ENCODE measurements around the gene APBA3. TPM values are rescaled to one million over a fixed set of nuclear protein-coding genes. Genes with fewer than 3 reads are reported as not detected.

Gene APBA3, protein sequence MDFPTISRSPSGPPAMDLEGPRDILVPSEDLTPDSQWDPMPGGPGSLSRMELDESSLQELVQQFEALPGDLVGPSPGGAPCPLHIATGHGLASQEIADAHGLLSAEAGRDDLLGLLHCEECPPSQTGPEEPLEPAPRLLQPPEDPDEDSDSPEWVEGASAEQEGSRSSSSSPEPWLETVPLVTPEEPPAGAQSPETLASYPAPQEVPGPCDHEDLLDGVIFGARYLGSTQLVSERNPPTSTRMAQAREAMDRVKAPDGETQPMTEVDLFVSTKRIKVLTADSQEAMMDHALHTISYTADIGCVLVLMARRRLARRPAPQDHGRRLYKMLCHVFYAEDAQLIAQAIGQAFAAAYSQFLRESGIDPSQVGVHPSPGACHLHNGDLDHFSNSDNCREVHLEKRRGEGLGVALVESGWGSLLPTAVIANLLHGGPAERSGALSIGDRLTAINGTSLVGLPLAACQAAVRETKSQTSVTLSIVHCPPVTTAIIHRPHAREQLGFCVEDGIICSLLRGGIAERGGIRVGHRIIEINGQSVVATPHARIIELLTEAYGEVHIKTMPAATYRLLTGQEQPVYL
- 23.3 and 35.0 TPM in 2 replicates for total RNA-seq
- polyA plus RNA-seq (2012): 19.2 TPM

DNA sequence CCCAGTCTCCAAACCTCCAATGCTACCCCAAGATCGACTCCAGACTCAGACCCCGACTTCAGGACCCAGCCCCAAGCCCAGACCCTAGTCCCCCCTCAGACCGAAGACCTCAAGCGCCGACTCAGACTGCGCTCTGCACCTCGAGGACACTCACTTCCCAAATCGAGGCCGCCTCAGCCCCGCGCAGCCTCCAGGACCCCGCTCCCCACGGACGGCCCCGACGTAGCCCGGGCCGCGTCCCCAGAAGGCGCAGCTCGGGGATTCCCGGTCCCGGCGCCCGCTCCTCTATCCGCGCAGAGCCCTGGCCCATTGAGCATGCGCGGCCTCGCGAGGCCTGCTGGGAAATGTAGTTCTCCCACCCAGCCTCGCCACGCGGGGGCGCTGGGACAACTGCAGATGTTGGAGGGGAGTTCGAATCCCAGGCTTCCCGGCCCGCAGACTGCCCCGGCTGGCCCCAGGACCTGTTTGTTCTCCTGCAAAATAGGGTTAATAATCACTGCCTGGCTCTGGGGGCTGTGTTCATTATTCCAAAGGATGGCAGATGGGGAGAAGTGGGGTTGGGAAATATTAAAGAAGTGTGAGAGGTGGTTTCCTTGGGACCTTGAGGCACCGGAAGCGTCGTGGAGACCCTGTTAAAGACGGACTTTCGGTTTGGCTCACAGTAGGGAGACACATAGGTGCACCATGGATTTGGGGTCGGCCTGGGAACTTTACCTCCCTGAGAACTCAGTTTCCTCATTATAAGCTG, at the start of gene APBA3:
TSS of gene APBA3 (minus strand) at position 311 of the 748 bp plus-strand sequence. CDS start 1,428 bp downstream, outside the sequence.
- DNase-seq (ENCODE audit: low read depth): peak; percentile 93

DNA sequence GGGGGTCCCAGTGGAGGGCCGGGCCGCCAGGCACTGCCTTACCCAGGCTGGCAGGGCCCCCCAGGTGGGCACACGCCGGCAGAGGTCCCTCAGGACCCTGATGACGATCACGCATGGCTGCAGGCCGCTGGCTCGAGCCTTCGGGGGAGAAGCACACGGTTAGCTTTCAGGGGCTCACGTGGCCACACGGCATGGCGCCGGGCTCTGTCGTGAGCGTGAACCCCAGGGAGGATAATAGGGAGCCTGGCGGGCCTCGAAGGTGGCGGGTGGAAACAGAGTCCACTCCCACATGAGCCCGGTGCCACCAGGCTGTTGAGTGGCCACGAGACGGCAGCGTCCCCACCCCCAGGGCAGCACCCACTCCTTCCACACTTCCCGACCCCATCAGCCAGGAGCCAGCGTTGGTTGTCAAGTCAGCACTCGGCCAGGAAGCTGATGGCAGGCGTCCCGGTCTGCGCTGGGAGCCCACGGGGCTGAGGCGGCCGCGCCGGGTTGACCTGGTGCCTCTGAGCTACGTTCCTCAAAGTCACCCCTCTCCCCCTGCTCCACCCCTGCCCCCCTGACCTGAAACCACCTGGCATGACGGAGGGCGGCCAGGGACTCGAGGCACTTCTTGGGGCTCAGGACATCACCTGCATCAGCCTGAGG, 49.3 kb upstream of the APBA3 start:
- no peak for DNase-seq (ENCODE audit: low read depth)

DNA sequence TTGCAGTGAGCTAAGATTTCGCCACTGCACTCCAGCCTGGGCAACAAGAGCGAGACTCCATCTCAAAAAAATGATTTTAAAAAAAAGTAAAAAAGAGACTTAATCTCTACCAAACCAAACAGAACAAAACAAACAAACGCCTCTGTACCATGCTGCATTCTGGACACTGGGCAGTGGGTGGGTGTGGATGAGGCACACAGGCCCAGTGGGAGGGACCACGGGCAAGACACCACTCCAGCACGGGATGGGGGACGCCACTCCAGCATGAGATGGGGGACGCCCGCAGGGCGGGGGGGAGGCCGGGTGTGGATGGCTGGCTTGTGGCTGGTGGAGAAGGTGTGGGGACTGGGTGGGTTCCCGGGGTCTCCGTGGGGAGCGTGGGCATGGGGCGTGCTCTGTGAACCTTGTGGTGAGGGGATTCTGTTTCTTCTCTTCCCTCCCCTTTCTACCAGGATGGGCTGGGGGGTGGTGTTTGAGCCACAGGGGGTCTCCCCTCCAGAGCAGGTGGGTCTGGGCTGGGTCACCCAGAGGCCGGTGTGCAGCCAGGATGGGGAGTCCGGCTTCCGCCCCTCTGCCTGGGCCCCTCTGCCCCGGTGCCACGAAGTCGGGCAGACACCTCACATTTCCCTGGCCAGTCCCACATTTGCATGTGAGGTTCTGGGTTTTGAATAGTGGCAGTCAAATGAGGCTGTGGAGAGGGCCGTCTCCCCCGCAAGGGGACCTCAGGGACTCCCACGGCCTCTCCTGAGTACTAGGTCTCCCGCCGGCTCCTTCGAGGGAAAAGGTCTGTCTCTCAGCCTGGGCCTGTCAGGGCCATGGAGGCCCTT, 48.6 kb upstream of the APBA3 start:
- no peak for DNase-seq (ENCODE audit: low read depth)

DNA sequence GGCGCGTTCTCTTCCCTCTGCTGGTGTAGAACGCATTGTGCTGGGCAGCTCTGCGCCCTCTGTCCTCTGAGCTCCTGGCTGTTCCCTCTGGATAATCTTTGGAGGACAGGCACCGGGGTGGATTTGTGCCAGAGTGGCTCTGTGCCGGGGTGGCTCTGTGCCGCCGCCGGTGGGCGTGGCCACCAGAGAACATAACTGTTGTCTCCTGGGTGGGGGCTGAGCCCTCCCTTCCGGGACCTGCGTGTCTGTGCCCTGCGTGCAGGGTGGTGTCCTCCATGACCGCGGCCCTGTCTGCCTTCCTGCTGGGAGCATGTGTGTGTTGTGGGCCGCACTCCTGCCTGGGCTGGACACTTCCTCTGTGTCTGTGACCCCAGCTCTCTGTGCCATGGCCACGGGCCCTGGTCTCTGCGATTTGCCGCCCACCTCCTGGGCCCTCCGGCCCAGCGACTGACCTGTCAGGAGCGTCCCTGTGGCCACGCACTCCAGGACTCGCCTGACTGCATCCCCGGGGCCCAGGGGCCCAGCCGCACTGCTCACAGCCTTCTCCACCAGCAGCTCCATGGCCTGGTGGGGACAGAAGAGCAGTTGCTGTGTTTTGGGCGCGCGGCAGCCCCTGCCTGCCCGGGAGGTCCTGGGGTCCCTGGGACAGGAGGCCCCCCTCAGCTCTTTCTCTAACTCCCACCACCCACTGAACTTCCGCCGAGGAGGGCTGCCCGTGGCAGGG, 47.1 kb upstream of the APBA3 start:
- DNase-seq (ENCODE audit: low read depth): no peak

DNA sequence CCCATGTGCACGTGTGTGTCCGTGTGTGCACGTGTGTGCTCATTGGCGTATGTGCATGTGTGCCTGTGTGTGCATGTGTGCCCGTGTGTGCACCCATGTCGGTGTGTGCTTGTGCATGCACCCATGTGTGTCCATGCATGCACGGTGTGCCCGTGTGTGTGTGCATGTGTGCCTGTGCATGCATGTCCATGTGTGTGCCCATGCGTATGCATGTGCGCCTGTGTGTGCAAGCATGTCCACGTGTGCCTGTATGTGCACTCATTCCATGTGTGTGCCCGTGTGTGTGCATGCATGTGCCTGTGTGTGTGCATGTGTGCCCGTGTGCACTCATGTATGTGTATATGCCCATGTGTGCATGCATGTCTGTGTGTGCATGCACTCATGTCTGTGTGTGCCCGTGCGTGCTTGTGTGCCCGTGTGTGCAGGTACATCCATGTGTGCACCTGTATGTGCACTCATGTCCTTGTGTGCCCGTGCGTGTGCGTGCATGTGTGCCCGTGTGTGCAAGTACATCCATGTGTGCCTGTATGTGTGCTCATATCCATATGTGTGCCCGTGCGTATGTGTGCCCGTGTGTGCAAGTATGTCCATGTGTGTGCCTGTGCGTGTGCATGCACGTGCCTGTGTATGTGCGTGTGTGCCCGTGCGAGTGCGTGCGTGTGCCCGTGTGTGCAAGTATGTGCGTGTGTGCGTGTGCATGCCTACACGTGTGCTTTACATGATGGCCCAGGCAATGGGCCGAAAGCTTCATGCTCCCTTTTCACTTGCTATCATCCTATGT, 46.3 kb upstream of the APBA3 start:
- DNase-seq (ENCODE audit: low read depth): no peak

DNA sequence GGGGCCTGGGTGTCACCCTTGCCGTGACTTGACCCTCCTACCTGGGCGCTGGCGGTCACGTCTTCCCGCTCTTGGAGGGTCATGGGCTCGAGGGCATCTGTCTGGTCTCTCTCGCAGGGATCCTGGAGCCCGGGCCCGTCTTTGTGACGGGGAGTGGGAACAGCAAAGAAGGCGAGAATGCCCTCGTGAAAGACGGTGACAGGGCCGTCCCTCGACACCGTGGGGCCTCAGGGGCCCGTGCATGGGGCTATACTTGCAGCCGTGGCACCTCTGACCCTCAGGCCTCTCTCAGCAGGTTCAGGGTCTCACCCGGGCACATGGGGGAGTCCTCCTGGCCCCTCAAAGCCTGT, 45.6 kb upstream of the APBA3 start:
- DNase-seq (ENCODE audit: low read depth): no peak

DNA sequence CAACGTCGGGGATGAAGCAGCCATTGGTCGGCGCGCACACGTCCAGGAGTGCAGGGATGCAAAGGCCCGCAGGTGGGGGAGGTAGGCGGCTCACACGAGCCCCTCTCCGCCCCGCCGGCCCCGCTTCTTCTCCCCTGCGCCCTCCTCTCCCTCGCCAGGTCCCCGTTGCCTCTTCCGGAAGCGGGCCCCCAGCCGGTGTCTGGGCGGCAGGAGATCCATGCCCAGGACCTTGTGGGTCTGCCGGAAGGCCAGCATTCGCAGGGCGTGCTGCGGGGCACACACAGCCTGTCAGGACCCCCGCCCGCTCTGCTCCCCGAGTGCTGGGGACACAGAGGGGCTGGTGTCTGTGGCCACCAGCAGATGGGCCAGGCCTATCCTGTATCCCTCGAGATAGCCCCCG, 44.4 kb upstream of the APBA3 start:
- no peak for DNase-seq (ENCODE audit: low read depth)

DNA sequence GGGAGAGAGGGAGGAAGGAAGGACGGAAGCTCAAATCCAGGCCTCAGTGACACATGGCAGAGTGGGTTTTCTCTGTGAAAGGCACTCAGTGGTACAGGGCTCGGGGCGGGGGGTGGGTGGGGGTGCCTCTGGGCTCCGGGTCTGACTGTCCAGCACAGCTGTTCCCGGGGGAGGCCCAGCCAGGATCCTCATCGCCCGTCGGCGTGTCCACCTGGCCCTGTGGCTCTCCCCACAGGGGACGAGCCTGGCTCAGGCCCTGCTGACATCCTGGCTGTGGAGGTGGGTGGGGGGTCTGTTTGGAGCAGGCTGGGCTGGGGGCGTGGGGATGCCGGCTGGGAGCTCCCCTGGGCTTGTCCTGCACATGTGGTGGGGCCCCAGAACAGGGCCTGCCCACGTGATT, 42.9 kb upstream of the APBA3 start:
- DNase-seq (ENCODE audit: low read depth): peak; percentile 3

DNA sequence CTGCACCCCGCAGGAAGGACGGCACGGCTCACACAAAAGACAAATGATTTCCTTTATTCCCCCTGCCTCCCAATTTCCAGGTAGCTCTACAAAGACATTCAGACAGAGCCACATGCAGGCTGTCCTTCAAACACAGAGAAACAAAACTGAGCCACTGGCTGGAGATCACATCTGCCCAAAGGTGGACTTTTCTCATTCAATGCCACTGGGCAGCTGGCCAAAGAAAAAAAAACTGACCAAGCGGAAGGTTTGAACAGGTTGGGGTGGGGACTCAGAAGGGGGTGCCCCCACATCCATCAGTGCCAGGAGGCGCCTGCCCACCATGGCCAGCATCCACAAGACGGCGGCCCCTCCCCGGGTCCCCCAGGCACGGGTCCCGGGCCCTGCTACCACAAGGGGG, 42.5 kb upstream of the APBA3 start:
- DNase-seq (ENCODE audit: low read depth): no peak

DNA sequence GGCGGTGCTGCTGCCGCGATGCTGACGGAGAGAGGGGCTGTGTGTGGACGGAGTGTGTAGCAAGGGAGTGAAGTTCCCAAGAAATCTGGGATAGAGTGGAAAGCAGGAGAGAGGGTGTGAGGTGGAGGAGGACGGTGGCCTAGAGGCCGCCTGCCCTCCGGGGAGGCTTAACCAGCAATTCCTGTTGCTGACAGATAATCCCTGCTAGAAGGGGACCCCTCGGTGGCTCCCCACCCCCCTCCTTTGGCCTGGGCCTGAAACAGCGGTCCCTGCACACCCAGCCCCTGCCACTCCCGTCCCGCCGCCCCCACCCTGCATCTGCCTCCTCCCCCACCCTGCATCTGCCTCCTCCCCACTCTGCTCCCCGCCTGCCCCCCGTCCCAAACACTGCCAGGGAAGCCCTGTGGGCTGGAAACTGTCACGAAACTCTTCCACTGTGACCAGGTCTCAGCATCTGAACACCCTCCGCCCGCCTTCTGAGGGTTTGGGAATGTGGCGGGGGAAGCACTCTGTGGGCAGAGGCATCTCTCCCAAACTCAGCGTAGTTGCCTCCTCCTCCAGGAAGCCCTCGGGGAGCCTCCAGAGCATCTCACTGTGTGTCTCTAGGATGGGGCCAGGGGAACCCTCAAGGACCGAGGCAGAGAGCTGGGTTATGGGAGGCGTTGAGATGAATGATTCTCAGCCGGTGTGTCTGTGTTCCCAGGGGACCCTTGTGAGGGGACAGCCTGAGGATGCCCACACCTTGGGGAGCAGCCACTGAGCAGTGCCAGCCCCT, 41.8 kb upstream of the APBA3 start:
- no peak for DNase-seq (ENCODE audit: low read depth)

DNA sequence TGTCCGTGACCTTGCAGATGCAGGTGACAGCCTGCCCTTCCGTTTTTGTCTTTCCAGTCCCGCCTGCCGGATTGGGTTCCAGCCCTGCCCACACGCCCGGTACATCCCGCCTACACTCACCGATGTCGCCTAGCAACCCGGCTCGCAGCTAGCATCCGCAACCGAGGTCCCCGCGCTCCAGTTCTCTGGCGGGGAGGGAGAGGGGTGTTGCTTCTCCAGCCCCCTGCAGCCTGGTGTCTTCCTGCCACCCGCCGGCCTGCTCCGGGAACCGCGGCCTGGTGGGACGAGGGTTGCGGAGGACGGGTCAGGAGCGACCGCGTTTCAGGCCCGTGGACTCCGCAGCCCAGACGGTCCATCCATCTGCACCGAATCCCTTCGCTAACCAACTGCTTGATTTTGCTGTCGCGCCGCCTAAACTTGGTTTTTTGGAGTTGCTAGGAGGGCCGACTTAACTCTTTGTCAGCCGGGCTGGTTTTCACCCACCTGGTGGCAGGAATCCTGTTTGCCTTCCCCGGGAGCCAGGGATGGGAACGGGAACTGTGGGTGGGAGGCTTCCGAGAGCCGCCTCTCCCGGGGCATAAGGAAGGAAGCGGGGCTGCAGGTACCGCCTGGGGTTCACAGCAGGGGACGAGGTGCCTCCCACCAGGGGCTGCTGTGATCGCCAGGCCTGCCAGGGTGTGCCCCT, 40.1 kb upstream of the APBA3 start:
- DNase-seq (ENCODE audit: low read depth): peak; percentile 8

DNA sequence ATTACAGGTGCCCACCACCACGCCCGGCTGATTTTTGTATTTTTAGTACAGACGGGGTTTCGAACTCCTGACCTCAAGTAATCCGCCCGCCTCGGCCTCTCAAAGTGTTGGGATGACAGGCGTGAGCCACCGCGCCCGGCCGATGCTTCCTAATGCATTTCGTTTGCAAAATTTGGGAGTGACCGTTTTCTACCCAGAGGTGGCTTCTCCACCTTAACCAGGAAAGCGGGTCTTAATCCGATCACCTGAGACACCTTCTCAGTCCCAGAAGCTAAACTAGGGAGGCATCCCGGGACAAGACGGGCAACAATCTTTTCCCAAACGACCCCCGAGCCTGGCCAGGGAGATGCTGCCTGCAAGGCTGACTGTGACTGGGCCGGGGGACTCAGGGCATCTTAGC, 39.5 kb upstream of the APBA3 start:
- DNase-seq (ENCODE audit: low read depth): no peak

DNA sequence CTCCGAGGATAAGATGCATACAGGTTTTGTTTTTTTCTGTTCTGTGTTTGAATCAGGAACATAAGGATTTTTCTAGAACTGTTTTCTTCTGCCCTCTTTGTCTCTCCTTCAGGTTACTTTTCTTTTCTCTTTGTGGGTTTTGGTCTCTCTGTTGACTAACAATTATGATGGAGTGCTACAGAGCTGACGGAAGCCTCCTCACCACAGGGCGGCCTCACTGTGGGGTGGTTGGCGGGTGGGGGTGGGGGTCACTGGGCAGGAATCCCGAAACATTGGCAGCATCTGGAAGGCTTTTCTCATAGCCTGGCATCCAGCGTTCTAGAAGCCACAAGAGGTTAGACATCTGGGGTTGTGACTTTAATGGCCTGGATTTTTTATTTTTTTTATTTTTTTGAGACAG, 36.6 kb upstream of the APBA3 start:
- no peak for DNase-seq (ENCODE audit: low read depth)

DNA sequence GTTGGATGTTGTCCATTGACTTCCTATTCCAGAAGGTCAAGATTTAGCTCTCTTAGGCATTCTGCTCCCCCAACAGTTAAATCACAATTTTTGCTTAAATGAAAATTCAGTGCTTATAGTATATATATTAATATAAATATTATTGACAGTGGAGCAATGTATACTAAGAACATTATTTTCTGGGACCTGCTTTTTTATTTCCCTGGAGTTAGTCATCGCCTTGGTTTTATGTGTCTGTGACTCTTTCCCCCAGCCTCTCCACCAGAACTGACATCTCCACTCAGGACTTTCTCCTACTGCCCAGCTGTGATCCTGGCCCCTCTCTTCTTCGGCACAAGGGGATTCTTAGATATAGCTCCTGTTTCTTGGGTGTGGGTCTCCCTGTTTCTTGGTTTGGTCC, 34.9 kb upstream of the APBA3 start:
- no peak for DNase-seq (ENCODE audit: low read depth)

DNA sequence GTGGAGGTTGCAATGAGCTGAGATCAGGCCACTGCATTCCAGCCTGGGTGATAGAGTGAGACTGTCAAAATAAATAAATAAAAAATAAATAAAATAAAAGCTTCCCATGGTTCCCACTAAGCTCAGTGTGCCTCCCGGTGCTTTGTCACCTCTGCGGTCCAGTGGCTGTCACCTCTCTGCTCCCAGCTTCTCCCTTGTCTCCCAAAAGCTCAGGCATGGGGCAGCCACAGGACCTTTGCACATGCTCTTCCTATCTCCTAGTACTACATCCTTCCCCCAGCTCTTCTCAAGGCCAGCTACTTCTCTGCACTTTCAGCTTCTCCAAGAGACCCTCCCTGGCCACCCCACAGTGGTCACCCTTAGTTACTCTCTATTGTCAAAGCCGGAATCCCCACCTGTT, 32.3 kb upstream of the APBA3 start:
- DNase-seq (ENCODE audit: low read depth): no peak

DNA sequence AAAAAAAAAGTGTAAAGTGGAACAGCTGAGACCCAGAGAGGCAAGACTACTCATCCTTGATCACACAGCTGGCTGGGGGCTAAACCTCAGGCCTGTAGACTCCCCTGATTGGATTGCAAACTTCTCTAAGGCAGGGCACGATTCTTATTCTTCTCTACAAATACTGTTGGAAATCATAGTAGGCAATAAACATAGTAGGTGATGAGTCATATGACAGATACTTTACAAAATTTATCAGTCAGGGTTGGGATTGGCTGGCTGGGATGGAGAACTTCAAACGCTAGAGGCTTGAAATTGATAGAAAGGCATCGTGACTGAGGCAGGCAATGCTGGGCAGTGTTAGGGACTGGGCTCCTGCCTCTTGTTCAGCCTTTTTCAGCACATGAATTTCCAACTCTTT, 30.6 kb upstream of the APBA3 start:
- DNase-seq (ENCODE audit: low read depth): no peak

DNA sequence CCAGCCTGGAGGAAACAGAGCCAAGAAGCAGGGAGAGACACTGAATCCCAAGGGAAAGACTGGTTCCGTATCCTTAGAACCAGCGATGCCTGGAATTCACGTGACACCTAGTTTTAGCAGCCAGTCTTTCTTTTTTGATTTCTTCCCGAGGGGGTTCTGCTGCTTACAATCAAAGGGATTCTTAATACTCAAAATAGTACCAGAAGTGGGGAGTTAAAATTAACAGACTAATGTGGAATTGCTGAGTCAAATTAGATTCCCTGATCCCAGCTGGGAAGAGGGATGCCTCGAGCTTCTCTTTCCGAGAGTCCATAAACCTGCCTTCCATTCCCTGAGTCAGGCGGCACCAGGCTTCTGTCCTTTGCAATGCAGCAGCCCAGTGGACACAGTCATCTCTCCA, 29.4 kb upstream of the APBA3 start:
- DNase-seq (ENCODE audit: low read depth): no peak

DNA sequence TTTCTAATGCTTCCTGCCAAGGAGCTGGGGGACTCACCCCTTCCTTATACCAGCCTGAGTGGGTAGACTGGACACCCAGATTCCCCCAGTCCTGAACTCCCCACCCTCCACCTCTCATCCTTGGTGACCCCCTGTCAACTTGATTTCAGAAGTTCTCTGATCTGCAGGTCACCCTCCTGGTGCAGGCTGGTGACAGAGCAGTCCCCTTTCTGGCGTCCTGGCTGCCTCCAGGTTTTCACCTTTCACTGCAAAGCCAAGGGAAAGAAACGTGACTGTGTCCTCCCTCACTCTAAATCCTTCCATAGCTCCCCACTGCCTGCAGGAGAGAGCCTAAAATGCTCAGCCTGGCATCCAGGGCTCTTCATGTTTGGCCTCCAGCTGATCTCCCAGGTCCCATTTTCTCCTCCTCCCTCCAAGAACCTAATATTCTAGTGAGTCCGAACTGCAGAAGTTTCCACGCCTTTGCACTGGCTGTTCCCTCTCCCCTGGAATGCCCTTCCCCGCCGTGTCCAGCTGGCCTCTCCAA, 28.8 kb upstream of the APBA3 start:
- DNase-seq (ENCODE audit: low read depth): no peak
